ENCODE results near the gene C5orf58.

- TF ChIP-seq POLR2A (IDR thresholded peaks at IDR 0.05) (no peak), CTCF (IDR thresholded peaks at IDR 0.05) (no peak), POLR2AphosphoS5 (IDR thresholded peaks at IDR 0.05) (no peak)
These were observed 21.0 kb upstream of the C5orf58 start for GRCh38 chr5:170211575-170212334.

Data from suprapubic skin (tissue), 4 donors.